PC-3 (cell line): ENCODE results near the gene MAB21L2. TPM values are rescaled to one million over a fixed set of nuclear protein-coding genes. Genes with fewer than 3 reads are reported as not detected.

ENCODE experiments used
- ATAC-seq: fragments of 200-7000 bp; cut with Tn5 transposase; 2 replicates; pipeline ENCODE4 v1.9.1; 2020; ENCODE audit warnings: mild to moderate bottlenecking, moderate library complexity
- BruUV-seq: library from RNA; stranded (reverse); fragments of 400-500 nt; replicated peaks from 2 replicates; lab custom pipeline; 2021; lab: Mats Ljungman, UMichigan
- CTCF ChIA-PET: fragments of 300-600 bp; sonication (Branson Sonifier 250); formaldehyde crosslinking; loops from one replicate; lab custom pipeline; 2022; ENCODE audit warnings: antibody characterized with exemption; lab: Charles Lee
- POLR2A ChIA-PET: fragments of 300-600 bp; sonication (Branson Sonifier 250); formaldehyde crosslinking; loops from one replicate; lab custom pipeline; 2022; ENCODE audit warnings: antibody characterized with exemption; ENCODE audit not compliant: unreplicated experiment; lab: Charles Lee
- DNase-seq: peaks from one replicate; pipeline ENCODE4 v3.0.0-alpha.2; 2015
- H2AFZ ChIP-seq: fragments of 300-600 bp; sonication (generic); 2 replicates; pipeline ENCODE4 v1.6.0; 2016; ENCODE audit warnings: antibody characterized with exemption, low read length
- H3F3A ChIP-seq: fragments of 300-600 bp; sonication (generic); one replicate; pipeline ENCODE4 v1.6.0; 2017; ENCODE audit warnings: antibody characterized with exemption, low read length, control low read depth, mild to moderate bottlenecking; ENCODE audit not compliant: unreplicated experiment
- H3K27ac ChIP-seq: fragments of 300-600 bp; sonication (generic); 2 replicates; pipeline ENCODE4 v1.5.1; 2016; ENCODE audit warnings: mild to moderate bottlenecking, low read length
- H3K27me3 ChIP-seq: fragments of 300-600 bp; sonication (generic); 2 replicates; pipeline ENCODE4 v1.6.1; 2016; ENCODE audit warnings: low read length, mixed read lengths
- H3K36me3 ChIP-seq: fragments of 300-600 bp; sonication (generic); 2 replicates; pipeline ENCODE4 v1.6.1; 2016; ENCODE audit warnings: low read depth, mixed run types, low read length, mixed read lengths
- H3K4me1 ChIP-seq: fragments of 300-600 bp; sonication (generic); 2 replicates; pipeline ENCODE4 v1.5.1; 2016; ENCODE audit warnings: low read length; ENCODE audit not compliant: insufficient read depth
- H3K4me2 ChIP-seq: fragments of 300-600 bp; sonication (generic); 2 replicates; pipeline ENCODE4 v1.6.0; 2016; ENCODE audit warnings: low read length
- H3K4me3 ChIP-seq: fragments of 300-600 bp; sonication (generic); 2 replicates; pipeline ENCODE4 v1.5.1; 2016; ENCODE audit warnings: mild to moderate bottlenecking, low read length, mixed read lengths
- H3K79me2 ChIP-seq: fragments of 300-600 bp; sonication (generic); 2 replicates; pipeline ENCODE4 v1.6.1; 2017; ENCODE audit warnings: low read length, mixed read lengths
- H3K9ac ChIP-seq: fragments of 300-600 bp; sonication (generic); 2 replicates; pipeline ENCODE4 v1.6.0; 2016; ENCODE audit warnings: mild to moderate bottlenecking, low read length
- H3K9me2 ChIP-seq: fragments of 300-600 bp; sonication (generic); replicated peaks from 2 replicates; pipeline ENCODE4 v1.6.1; 2016; ENCODE audit warnings: mixed run types, low read length, mixed read lengths
- H3K9me3 ChIP-seq: fragments of 300-600 bp; sonication (generic); 2 replicates; pipeline ENCODE4 v1.6.1; 2016; ENCODE audit warnings: low read length, mixed read lengths
- H4K20me1 ChIP-seq: fragments of 300-600 bp; sonication (generic); 2 replicates; pipeline ENCODE4 v1.6.1; 2016; ENCODE audit warnings: low read length, mixed read lengths
- EZH2 ChIP-seq: fragments of 300-600 bp; sonication (generic); IDR thresholded peaks from one replicate; pipeline ENCODE4 v1.6.1; 2017; ENCODE audit warnings: antibody characterized with exemption, mild to moderate bottlenecking, low read length; ENCODE audit not compliant: unreplicated experiment
- EZH2phosphoT487 ChIP-seq: fragments of 300-600 bp; sonication (generic); IDR thresholded peaks from 2 replicates; pipeline ENCODE4 v1.6.1; 2018; ENCODE audit warnings: mild to moderate bottlenecking, antibody characterized with exemption, low read length, borderline replicate concordance
- intact Hi-C: fragments of 100-400 bp; cut with micrococcal nuclease; formaldehyde crosslinking; loops from 2 replicates; pipeline ENCODE4 v1.9.0; 2023
- total RNA-seq: library from RNA; depleted of rRNA; stranded (reverse); fragments of >200 nt; gene quantifications from 2 replicates; pipeline ENCODE4 v1.2.3, GENCODE V29; 2014
- TF ChIP-seq, protein P1 (sequence below): fragments of 300-600 bp; sonication (generic); conservative IDR thresholded peaks from 2 replicates; pipeline ENCODE4 v1.5.1; 2017; ENCODE audit warnings: antibody characterized with exemption, low read depth, mild to moderate bottlenecking, low read length

The MAB21L2 gene
- total RNA-seq, 1 experiment from 2014 or later = not detected

DNA sequence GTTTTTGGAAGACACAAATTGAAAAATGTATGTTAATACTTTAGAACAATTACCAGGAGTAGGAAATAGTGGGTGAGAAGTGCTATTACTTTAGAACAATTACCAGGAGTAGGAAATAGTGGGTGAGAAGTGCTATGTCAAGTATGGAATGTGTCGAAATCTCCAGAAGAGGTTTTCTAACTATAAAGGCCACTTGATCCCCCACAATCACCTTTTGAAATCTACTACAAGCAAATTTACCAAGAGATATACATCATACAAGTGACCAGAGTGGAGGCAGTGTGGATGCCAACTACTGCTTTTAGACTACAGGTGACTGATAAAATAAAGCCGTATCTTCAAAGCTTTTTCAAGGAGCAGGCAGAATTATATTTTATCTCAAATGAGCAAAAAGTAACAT is 43.1 kb downstream of the MAB21L2 start:
- Histone ChIP-seq H2AFZ (no peak overlapping the region), H4K20me1 (no peaks in the 10 kb centered on the region), H3K4me3 (no peak overlapping the region), H3K4me1 (no peaks in the 10 kb centered on the region), H3K36me3 (no peaks in the 10 kb centered on the region), H3K9me2 (no peaks in the 10 kb centered on the region), H3K4me2 (no peak overlapping the region), H3F3A (no peaks in the 10 kb centered on the region), H3K9ac (no peak overlapping the region), H3K27me3 (no peaks in the 10 kb centered on the region), H3K27ac (no peak overlapping the region), H3K79me2 (no peaks in the 10 kb centered on the region), H3K9me3 (no peaks in the 10 kb centered on the region)
- BruUV-seq = no TSS peak
- DNase-seq (no peak), ATAC-seq (no peak)
- intact Hi-C loops = no loop called here
- ChIA-PET POLR2A (no interaction called here), CTCF (no interaction called here)
- TF ChIP-seq EZH2 = no peak
- TF ChIP-seq, protein P1, sequence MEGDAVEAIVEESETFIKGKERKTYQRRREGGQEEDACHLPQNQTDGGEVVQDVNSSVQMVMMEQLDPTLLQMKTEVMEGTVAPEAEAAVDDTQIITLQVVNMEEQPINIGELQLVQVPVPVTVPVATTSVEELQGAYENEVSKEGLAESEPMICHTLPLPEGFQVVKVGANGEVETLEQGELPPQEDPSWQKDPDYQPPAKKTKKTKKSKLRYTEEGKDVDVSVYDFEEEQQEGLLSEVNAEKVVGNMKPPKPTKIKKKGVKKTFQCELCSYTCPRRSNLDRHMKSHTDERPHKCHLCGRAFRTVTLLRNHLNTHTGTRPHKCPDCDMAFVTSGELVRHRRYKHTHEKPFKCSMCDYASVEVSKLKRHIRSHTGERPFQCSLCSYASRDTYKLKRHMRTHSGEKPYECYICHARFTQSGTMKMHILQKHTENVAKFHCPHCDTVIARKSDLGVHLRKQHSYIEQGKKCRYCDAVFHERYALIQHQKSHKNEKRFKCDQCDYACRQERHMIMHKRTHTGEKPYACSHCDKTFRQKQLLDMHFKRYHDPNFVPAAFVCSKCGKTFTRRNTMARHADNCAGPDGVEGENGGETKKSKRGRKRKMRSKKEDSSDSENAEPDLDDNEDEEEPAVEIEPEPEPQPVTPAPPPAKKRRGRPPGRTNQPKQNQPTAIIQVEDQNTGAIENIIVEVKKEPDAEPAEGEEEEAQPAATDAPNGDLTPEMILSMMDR = no peak
- TF ChIP-seq EZH2phosphoT487 = no peak

DNA sequence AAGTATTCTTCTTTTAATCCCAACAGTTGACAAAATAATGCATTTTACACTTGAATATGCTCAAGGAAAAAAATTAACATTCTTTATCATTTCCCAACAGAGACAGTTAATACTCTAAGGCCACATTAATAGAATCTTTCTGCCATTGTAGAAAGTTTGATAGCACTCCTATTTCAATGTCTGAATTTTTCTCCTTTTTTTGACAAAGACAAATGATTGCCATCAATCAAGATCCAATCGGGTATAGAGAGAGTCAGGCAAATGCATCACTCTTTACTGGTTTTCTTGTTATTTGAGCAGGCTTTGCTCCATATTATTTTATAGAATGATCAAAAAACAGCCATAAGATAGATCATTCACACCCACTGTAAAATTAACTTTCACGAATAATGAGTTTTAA is 46.1 kb downstream of the MAB21L2 start:
- TF ChIP-seq EZH2 = no peak
- TF ChIP-seq EZH2phosphoT487 = no peak
- TF ChIP-seq, protein P1 = no peak
- H3K4me2 ChIP-seq = no peak overlapping the region
- H3K9me3 ChIP-seq = no peaks in the 10 kb centered on the region
- H3K9me2 ChIP-seq = no peaks in the 10 kb centered on the region
- H3K79me2 ChIP-seq = no peaks in the 10 kb centered on the region
- BruUV-seq = no TSS peak
- CTCF ChIA-PET = no interaction called here
- no peaks in the 10 kb centered on the region for H3K27me3 ChIP-seq
- H3F3A ChIP-seq = no peaks in the 10 kb centered on the region
- H3K4me1 ChIP-seq = no peaks in the 10 kb centered on the region
- no peak overlapping the region for H3K4me3 ChIP-seq
- H3K36me3 ChIP-seq = no peaks in the 10 kb centered on the region
- intact Hi-C loops = no loop called here
- no peak overlapping the region for H2AFZ ChIP-seq
- H3K27ac ChIP-seq = no peak overlapping the region
- ATAC-seq (no peak), DNase-seq (no peak)
- POLR2A ChIA-PET = no interaction called here
- H3K9ac ChIP-seq = no peak overlapping the region
- H4K20me1 ChIP-seq = no peaks in the 10 kb centered on the region

DNA sequence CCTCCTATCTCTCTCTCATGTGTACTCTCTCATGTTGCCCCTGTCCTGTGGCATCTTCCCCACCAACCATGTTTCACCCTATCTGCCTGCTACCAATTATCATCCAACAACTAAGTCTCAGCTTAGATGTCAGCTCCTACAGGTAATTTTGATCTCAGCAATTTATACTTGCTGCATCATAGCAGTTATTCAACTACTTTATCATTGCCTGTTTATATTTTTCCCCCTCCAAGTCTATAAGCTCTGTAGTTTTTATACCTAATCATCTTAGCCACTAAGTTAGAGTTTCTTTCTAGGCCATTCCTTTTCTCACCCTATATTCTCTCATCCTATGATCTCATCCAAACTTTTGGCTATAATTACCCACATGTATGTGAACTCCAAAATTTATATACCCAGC is 50.7 kb downstream of the MAB21L2 start:
- TF ChIP-seq EZH2phosphoT487 (no peak), EZH2 (no peak)
- TF ChIP-seq, protein P1 = no peak
- no TSS peak for BruUV-seq
- no peaks in the 10 kb centered on the region for H3K79me2 ChIP-seq
- H4K20me1 ChIP-seq = no peaks in the 10 kb centered on the region
- no peak for ATAC-seq
- intact Hi-C loops = no loop called here
- ChIA-PET CTCF (no interaction called here), POLR2A (no interaction called here)
- no peaks in the 10 kb centered on the region for H3F3A ChIP-seq
- no peak overlapping the region for H3K4me2 ChIP-seq
- no peak for DNase-seq
- no peaks in the 10 kb centered on the region for H3K4me1 ChIP-seq
- H3K9me2 ChIP-seq = no peaks in the 10 kb centered on the region
- H3K9me3 ChIP-seq = no peaks in the 10 kb centered on the region
- no peak overlapping the region for H3K27ac ChIP-seq
- no peak overlapping the region for H3K9ac ChIP-seq
- no peaks in the 10 kb centered on the region for H3K36me3 ChIP-seq
- no peaks in the 10 kb centered on the region for H3K27me3 ChIP-seq
- H2AFZ ChIP-seq = no peak overlapping the region
- H3K4me3 ChIP-seq = no peak overlapping the region
